Measurements from ENCODE around the gene SHISA7.

- TF ChIP-seq CTCF (IDR thresholded peaks at IDR 0.05) (no peak), POLR2A (IDR thresholded peaks at IDR 0.05) (no peak)
Observed at GRCh38 chr19:55405638-55406037, 37.5 kb downstream of the SHISA7 start.

Data from esophagus squamous epithelium (tissue), 4 donors.